Measurements from ENCODE around the gene IL4I1.
A peak's percentile ranks its signal among the peaks of the same experiment; 100 is the strongest.

Gene IL4I1

DNA sequence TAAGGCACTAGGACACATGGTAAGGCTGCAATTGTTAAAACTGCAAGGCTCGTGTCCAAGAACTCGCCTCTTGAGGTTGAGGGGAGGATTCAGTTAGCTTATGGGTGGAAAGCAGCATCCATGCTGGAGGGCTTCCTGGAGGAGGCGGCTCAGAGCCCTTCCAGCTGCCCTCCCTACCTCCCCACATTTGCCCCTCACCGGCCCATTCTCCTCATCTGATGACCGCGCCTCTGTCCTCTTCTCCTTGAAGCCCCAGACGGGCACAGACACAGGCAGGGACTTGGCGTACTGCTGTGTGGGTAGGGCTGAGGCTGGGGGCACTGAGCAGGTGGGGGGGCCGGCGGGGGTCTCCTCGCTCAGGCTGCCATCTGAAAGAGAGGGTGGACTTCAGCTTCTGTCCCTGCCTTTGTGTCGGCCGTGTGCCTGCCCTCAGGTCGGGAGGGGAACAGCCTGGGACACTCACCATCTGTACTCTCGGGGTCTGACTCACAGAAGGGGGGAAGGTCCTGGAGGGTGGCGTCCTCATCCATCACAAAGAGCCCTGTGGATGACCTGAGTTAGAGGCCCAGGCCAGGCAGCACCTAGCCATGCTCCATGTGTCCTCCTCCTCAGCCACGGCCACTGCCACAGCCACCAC is 25.2 kb downstream of the IL4I1 start:
- H3K4me3 ChIP-seq (ENCODE audit: low read depth, low read length), result no peak overlapping the region
- TF ChIP-seq, protein P1, sequence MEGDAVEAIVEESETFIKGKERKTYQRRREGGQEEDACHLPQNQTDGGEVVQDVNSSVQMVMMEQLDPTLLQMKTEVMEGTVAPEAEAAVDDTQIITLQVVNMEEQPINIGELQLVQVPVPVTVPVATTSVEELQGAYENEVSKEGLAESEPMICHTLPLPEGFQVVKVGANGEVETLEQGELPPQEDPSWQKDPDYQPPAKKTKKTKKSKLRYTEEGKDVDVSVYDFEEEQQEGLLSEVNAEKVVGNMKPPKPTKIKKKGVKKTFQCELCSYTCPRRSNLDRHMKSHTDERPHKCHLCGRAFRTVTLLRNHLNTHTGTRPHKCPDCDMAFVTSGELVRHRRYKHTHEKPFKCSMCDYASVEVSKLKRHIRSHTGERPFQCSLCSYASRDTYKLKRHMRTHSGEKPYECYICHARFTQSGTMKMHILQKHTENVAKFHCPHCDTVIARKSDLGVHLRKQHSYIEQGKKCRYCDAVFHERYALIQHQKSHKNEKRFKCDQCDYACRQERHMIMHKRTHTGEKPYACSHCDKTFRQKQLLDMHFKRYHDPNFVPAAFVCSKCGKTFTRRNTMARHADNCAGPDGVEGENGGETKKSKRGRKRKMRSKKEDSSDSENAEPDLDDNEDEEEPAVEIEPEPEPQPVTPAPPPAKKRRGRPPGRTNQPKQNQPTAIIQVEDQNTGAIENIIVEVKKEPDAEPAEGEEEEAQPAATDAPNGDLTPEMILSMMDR (IDR thresholded peaks at IDR 0.05; ENCODE audit: borderline replicate concordance, insufficient read depth, low read depth, low read length), result no peak

DNA sequence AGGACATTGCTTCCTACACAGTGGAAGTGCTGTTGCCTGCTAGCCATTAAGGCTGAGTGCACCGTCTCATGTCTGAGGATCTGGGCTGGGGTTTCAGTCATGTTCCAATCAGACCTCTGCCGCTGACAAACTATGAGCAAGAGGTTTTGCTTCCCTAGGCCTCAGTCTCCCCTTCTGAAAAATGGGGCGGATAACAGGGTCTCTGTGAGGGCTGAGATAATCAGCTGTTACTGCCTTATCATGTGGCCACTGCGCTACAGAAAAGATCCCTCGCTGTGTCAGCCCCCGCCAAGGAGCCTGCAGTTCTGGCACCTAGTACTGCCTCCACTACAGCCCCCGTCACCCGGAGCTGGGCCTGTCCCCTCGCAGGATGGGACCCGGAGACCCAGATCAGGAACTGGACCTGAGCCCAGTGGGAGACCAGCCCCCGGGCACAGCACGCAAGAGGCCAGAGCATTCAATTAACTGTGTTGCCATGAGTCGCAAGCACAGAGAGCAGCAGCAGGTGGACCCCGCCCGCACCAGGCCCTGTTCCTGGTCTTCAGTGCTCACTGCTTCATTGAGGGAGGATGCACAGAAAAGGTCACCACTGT is 26.3 kb downstream of the IL4I1 start:
- peak overlapping the region; percentile 68 for H3K4me3 ChIP-seq (ENCODE audit: low read depth, low read length)
- TF ChIP-seq, protein P1 (IDR thresholded peaks at IDR 0.05; ENCODE audit: borderline replicate concordance, insufficient read depth, low read depth, low read length), result no peak

DNA sequence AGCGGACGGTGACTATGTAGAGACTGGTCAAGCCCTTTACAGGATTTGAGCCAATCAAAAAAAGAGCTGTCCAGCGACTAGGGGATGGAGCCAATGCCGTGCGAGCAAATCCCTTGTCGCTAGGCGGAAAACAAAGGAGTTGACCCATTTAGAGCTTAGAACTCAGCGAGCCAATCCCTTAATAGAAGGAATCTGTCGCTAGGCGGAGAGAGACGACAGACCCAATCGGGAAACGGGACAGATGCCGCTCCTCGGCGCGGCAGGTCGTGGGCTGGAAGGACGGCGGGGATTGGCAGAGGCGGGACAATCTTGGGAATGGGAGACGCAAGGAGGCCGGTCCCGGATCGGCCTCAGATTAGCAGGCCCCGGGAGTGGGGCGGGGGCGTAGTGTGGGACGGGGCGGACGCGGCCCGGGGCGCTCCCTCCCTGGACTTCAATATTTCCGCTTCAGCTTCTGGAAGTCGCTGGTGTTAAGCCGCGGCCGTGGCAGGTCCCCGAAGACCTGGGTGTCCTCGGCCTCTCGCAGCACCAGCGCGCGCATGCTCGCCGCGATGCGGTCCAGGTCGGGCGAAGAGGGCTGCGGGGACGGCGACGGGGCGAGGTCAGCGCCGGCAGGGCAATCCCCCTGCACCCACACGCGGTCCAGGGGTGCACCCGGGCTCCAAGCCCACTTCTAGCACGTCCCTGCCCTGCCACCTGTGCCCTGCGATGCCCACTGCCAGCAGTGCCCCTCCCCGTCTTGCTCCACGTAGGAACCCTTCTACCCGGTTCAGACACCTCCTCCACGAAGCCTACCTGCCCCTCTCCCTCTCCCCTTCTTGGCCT is 27.0 kb downstream of the IL4I1 start:
- H3K4me3 ChIP-seq (ENCODE audit: low read depth, low read length), result peak overlapping the region; percentile 68
- TF ChIP-seq, protein P1 (IDR thresholded peaks at IDR 0.05; ENCODE audit: borderline replicate concordance, insufficient read depth, low read depth, low read length), result no peak

DNA sequence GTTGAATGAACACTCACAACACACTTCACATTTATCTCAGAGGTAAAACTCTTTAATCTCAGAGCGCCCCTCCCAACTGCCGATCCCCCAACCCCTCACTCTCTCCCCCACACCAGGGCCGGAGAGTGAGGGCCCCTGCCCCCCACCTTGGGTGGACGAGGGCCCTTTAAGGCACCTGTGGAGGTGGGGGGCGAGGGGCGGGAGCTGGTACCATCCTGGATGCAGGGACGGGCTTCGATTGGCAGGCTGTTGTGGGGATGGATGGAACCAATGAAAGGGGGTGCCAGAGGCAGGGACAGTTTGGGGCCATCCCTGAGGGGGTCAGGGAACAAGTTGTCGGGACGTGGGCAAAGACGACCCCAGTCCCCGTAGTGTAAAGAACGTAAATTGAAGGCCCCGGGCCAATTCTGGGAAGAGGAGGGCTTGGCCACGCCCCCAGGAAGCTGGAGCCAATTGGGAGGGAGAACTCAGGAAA is 27.6 kb downstream of the IL4I1 start:
- peak overlapping the region; percentile 48 for H3K4me3 ChIP-seq (ENCODE audit: low read depth, low read length)
- TF ChIP-seq, protein P1 (IDR thresholded peaks at IDR 0.05; ENCODE audit: borderline replicate concordance, insufficient read depth, low read depth, low read length), result no peak

DNA sequence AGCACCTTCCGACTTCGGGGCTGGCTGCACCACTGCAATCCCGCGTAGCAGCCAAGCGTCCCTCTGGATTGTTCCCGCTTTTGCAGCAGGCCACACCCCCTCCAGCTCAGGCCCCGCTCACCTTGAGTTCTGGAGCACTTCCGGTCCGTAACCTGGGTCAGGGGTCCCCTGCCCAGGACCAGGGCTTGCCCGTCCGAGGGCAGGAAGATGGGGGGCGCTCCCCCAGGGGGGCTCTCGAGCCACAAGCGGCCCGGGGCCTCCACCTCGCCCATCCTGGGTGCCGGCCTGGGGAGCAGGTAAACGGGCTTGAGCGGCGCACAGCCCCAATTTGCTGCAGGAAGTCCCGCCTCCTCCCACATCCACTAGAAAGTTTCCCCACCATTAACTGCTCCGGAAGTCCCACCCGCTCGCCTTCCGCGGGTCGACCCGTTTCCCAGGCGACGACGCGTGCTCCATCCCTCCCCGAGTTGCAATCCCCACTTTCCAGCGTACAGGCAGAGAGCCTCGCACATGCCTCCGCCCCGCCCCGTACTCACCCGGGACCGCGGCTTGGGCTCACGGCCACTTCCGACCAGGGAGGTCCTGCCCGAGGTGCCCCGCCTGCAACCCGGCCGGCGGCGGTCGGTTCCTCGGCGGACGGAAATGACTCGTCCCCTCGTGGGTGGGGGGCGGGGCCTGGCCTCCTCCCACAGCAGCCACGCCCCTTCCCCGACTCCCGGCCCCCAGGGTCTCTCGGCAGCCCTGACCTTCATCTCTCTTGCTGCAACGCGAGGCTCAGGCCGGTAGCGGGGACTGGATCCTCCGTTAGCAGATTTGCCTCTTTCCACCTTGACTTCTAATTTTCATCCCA is 29.5 kb downstream of the IL4I1 start, which contains the start of gene PNKP:
Gene PNKP (minus strand): TSS at position 644 of the 850 bp plus-strand sequence. CDS start 372 bp downstream, at position 272.
- peak within 1 kb of the TSS; percentile 91 for H3K4me3 ChIP-seq (ENCODE audit: low read depth, low read length)
- TF ChIP-seq, protein P1 (IDR thresholded peaks at IDR 0.05; ENCODE audit: borderline replicate concordance, insufficient read depth, low read depth, low read length), result no peak

DNA sequence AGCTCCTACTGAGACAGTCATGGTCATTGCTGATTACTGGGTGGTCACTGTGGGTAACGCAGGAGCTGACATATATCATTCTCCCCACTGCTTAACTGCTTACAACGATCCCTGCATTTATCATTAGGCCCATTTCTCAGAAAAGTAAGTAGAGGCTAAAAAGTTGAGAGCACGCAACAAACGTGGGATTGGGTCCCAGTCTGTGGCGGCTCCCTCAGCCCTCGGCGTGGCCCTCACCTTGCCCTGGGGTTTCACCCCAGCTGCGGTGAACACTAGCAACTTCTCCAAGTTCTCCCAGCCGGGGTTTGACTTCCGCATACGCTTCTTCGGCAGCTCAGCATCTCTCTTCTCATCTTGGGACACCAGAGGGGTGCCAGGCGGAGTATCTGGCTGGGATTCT is 31.8 kb downstream of the IL4I1 start:
- TF ChIP-seq, protein P1 (IDR thresholded peaks at IDR 0.05; ENCODE audit: borderline replicate concordance, insufficient read depth, low read depth, low read length), result no peak
- no peak overlapping the region for H3K4me3 ChIP-seq (ENCODE audit: low read depth, low read length)

Data from GM12875 (cell line).